ENCODE results near the gene MRPL27.

The MRPL27 gene

DNA sequence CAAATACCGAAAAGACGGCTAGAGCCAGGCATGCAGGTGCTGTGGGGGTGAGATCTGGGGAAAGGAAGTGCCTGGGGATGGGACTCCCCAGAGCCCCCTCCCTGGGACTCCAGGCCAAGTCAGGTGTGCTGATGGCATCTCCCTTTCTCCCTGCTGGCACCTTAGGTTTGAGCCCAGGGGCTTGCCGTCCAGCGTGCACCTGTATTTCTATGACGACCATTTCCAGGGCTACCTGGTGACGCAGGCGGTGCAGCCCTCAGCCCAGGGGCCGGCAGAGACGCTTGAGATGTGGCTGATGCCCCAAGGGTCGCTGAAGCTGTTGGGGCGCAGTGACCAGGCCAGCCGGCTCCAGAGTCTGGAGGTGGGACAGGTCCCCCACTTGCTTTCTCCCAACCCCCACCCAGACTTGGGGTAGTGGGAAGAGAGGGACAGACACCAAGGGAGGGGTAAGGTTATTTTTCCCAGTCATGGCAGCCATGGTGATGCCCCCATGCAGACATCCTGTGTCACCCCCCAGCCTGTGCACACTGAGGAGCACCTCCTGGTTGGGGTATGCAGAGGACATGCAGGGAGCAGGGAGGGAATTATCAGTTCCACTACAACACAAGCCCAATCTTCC, 16.0 kb downstream of the MRPL27 start:
- peak in 1 of 2 donors; percentile 51 for DNase-seq
- Histone ChIP-seq H3K4me1 (peaks cover 0 to 3% (median 0%) of the 10 kb centered on the region in 4 donors), H3K36me3 (peaks cover 29 to 84% (median 65%) of the 10 kb centered on the region in 3 donors), H3K27ac (no peak overlapping the region), H3K4me3 (no peak overlapping the region), H3K9me3 (no peaks in the 10 kb centered on the region), H3K27me3 (no peaks in the 10 kb centered on the region)
- TF ChIP-seq, protein P1, sequence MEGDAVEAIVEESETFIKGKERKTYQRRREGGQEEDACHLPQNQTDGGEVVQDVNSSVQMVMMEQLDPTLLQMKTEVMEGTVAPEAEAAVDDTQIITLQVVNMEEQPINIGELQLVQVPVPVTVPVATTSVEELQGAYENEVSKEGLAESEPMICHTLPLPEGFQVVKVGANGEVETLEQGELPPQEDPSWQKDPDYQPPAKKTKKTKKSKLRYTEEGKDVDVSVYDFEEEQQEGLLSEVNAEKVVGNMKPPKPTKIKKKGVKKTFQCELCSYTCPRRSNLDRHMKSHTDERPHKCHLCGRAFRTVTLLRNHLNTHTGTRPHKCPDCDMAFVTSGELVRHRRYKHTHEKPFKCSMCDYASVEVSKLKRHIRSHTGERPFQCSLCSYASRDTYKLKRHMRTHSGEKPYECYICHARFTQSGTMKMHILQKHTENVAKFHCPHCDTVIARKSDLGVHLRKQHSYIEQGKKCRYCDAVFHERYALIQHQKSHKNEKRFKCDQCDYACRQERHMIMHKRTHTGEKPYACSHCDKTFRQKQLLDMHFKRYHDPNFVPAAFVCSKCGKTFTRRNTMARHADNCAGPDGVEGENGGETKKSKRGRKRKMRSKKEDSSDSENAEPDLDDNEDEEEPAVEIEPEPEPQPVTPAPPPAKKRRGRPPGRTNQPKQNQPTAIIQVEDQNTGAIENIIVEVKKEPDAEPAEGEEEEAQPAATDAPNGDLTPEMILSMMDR (IDR thresholded peaks at IDR 0.05): no peak
- intact Hi-C loops (cut with DNase I; ENCODE audit: low total_unique reads): no loop called here

DNA sequence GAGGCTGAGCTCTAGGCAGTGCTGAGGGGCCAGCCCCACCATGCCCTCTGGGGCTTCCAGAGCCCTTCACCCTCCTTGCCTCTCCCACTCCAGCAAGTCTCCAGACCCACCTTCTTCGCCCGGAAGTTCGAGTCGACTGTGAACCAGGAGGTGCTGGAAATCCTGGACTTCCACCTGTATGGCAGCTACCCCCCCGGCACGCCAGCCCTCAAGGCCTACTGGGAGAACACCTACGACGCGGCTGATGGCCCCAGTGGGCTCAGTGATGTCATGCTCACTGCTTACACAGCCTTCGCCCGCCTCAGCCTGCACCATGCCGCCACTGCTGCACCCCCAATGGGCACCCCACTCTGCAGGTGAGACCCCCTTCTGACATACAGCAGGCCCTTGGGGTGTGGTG, 16.6 kb downstream of the MRPL27 start:
- Histone ChIP-seq H3K27ac (no peak overlapping the region), H3K36me3 (peaks cover 29 to 83% (median 65%) of the 10 kb centered on the region in 3 donors), H3K4me1 (peaks cover 0 to 5% (median 0%) of the 10 kb centered on the region in 4 donors), H3K4me3 (no peak overlapping the region), H3K9me3 (no peaks in the 10 kb centered on the region), H3K27me3 (no peaks in the 10 kb centered on the region)
- no peak for DNase-seq
- TF ChIP-seq, protein P1 (IDR thresholded peaks at IDR 0.05): no peak
- intact Hi-C loops (cut with DNase I; ENCODE audit: low total_unique reads): no loop called here

DNA sequence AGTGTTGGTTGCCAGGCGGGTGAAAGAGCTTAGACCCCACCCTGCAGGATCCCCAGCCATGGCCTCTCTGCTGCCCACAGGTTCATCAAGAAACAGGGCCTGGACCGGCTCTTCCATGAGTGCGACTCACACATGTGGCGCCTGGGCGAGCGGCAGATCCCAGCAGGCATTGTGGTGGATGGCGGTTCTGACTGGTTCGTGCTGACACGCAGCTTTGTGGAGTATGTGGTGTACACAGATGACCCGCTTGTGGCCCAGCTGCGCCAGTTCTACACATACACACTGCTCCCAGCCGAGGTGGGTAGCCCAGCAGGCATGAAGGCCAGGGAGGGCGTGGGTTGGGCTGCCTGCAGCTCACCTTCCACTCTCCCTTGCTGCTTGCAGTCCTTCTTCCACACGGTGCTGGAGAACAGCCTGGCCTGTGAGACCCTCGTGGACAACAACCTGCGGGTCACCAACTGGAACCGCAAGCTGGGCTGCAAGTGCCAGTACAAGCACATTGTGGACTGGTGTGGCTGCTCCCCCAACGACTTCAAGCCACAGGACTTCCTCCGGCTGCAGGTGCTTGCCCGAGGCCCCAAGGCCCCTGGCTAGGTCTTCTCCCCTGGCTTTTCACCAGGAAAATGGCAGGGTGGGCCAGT, 17.2 kb downstream of the MRPL27 start:
- no peak for DNase-seq
- intact Hi-C loops (cut with DNase I; ENCODE audit: low total_unique reads): no loop called here
- TF ChIP-seq, protein P1 (IDR thresholded peaks at IDR 0.05): no peak
- peaks cover 0 to 5% (median 0%) of the 10 kb centered on the region in 4 donors for H3K4me1 ChIP-seq
- H3K27ac ChIP-seq: no peak overlapping the region
- H3K9me3 ChIP-seq: no peaks in the 10 kb centered on the region
- H3K36me3 ChIP-seq: peaks cover 29 to 77% (median 65%) of the 10 kb centered on the region in 3 donors
- H3K27me3 ChIP-seq: no peaks in the 10 kb centered on the region
- H3K4me3 ChIP-seq: no peak overlapping the region

DNA sequence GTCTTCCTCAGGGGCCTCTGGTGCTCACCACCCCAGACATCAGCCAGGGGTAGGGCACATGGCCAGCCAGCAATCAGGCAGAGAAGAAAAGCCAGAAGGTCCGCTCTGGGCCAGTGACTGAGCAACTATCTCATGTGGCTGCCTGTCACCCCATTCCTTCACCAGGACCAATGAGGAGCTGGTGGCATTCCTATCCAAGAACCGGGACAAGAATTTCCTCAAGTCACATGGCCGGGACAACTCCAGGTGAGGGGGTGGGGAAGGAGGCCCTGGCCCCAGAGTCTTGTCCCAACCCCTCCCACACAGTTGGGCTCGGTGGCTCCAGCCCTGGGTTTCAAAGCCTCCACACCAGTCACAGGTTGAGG, 17.7 kb downstream of the MRPL27 start:
- H3K27ac ChIP-seq: no peak overlapping the region
- no peak overlapping the region for H3K4me3 ChIP-seq
- DNase-seq: no peak
- intact Hi-C loops (cut with DNase I; ENCODE audit: low total_unique reads): no loop called here
- TF ChIP-seq, protein P1 (IDR thresholded peaks at IDR 0.05): no peak
- peaks cover 29 to 72% (median 65%) of the 10 kb centered on the region in 3 donors for H3K36me3 ChIP-seq
- no peaks in the 10 kb centered on the region for H3K27me3 ChIP-seq
- H3K4me1 ChIP-seq: peaks cover 0 to 5% (median 0%) of the 10 kb centered on the region in 4 donors
- H3K9me3 ChIP-seq: no peaks in the 10 kb centered on the region

DNA sequence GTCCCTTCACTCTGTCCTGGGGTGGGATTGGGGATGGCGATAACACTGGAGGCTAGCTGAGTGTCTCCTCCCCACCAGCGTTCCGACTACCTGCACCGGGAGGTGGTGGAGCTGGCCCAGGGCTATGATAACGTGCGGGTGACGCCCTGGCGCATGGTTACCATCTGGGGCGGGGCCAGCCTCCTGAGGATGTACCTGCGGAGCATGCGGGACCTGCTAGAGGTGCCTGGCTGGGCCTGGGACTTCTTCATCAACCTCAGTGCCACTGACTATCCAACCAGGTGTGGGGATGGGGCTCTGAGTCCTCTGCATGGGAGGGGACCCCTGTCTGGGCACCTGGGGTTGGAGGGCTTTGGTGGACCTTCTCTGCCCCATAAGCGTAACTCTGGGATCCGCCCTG, 18.2 kb downstream of the MRPL27 start:
- Histone ChIP-seq H3K9me3 (no peaks in the 10 kb centered on the region), H3K36me3 (peaks cover 29 to 66% (median 60%) of the 10 kb centered on the region in 3 donors), H3K27ac (no peak overlapping the region), H3K4me1 (peaks cover 0 to 5% (median 0%) of the 10 kb centered on the region in 4 donors), H3K4me3 (no peak overlapping the region), H3K27me3 (no peaks in the 10 kb centered on the region)
- TF ChIP-seq, protein P1 (IDR thresholded peaks at IDR 0.05): no peak
- intact Hi-C loops (cut with DNase I; ENCODE audit: low total_unique reads): no loop called here
- no peak for DNase-seq

Measured in tibial artery (tissue), 4 donors.